WTC11 (cell line): ENCODE measurements around the gene NFIA. TPM values are rescaled to one million over a fixed set of nuclear protein-coding genes. Genes with fewer than 3 reads are reported as not detected.

Source experiments
- ATAC-seq: fragments of 200-7000 bp; cut with Tn5 transposase; 2 replicates; pipeline ENCODE4 v1.10.0; 2021; ENCODE audit warnings: mild to moderate bottlenecking, moderate library complexity
- CTCF ChIA-PET: fragments of 300-600 bp; sonication (Branson Sonifier 250); formaldehyde crosslinking; loops from one replicate; lab custom pipeline; 2021; ENCODE audit warnings: antibody characterized with exemption; lab: Charles Lee
- POLR2A ChIA-PET: fragments of 350-600 bp; sonication (Branson Sonifier 250); formaldehyde crosslinking; loops from one replicate; lab custom pipeline; 2021; ENCODE audit warnings: antibody characterized with exemption; lab: Charles Lee
- DNase-seq: peaks from one replicate; pipeline ENCODE4 v3.0.0; 2021; ENCODE audit warnings: low spot score
- H3K27ac Mint-ChIP-seq: 2 replicates; pipeline ENCODE4 v1.8.0; 2021; ENCODE audit warnings: mixed read lengths
- H3K27me3 Mint-ChIP-seq: 2 replicates; pipeline ENCODE4 v1.8.0; 2021; ENCODE audit warnings: low read depth, mild to moderate bottlenecking, moderate library complexity, mixed read lengths
- H3K36me3 Mint-ChIP-seq: 2 replicates; pipeline ENCODE4 v1.8.0; 2021; ENCODE audit warnings: mixed read lengths
- H3K4me1 Mint-ChIP-seq: 2 replicates; pipeline ENCODE4 v1.8.0; 2022; ENCODE audit warnings: mixed read lengths
- H3K4me3 Mint-ChIP-seq: 2 replicates; pipeline ENCODE4 v1.8.0; 2021; ENCODE audit warnings: mild to moderate bottlenecking, moderate library complexity, mixed read lengths
- H3K9me3 Mint-ChIP-seq: 2 replicates; pipeline ENCODE4 v1.8.0; 2021; ENCODE audit warnings: mixed read lengths
- AR ChIP-seq: fragments of 250-450 bp; sonication (Bioruptor Pico); IDR thresholded peaks from 2 replicates; pipeline ENCODE4 v1.9.0; 2021; ENCODE audit warnings: mild to moderate bottlenecking
- CREM ChIP-seq: sonication (generic); formaldehyde crosslinking; IDR thresholded peaks from 2 replicates; pipeline ENCODE4 v1.8.1; 2022; ENCODE audit warnings: mild to moderate bottlenecking, missing genetic modification reagents, moderate library complexity
- ESRRA ChIP-seq: sonication (generic); formaldehyde crosslinking; IDR thresholded peaks from 2 replicates; pipeline ENCODE4 v1.8.1; 2022; ENCODE audit warnings: mild to moderate bottlenecking, missing genetic modification reagents, borderline replicate concordance
- GTF2I ChIP-seq: fragments of 250-450 bp; sonication (Bioruptor Pico); conservative IDR thresholded peaks from 2 replicates; pipeline ENCODE4 v1.4.0; 2021; ENCODE audit warnings: mild to moderate bottlenecking
- OVOL2 ChIP-seq: fragments of 250-450 bp; sonication (Bioruptor Pico); IDR thresholded peaks from 2 replicates; pipeline ENCODE4 v1.9.0; 2021; ENCODE audit warnings: mild to moderate bottlenecking, borderline replicate concordance
- PRDM15 ChIP-seq: sonication (generic); formaldehyde crosslinking; IDR thresholded peaks from 2 replicates; pipeline ENCODE4 v1.8.0; 2022; ENCODE audit warnings: missing genetic modification reagents
- PRRX2 ChIP-seq: fragments of 250-450 bp; sonication (Bioruptor Pico); IDR thresholded peaks from 2 replicates; pipeline ENCODE4 v1.8.0; 2021; ENCODE audit warnings: mild to moderate bottlenecking
- RELA ChIP-seq: sonication (generic); formaldehyde crosslinking; IDR thresholded peaks from 2 replicates; pipeline ENCODE4 v1.8.1; 2022; ENCODE audit warnings: missing genetic modification reagents, mild to moderate bottlenecking, borderline replicate concordance
- SMAD3 ChIP-seq: sonication (generic); formaldehyde crosslinking; IDR thresholded peaks from 2 replicates; pipeline ENCODE4 v1.8.0; 2022; ENCODE audit warnings: missing genetic modification reagents, mild to moderate bottlenecking, borderline replicate concordance
- SMAD4 ChIP-seq: sonication (generic); formaldehyde crosslinking; IDR thresholded peaks from 2 replicates; pipeline ENCODE4 v1.8.0; 2022; ENCODE audit warnings: mild to moderate bottlenecking, missing genetic modification reagents
- USF2 ChIP-seq: sonication (generic); formaldehyde crosslinking; IDR thresholded peaks from 2 replicates; pipeline ENCODE4 v1.8.1; 2023; ENCODE audit warnings: mild to moderate bottlenecking, missing genetic modification reagents, moderate library complexity
- ZNF416 ChIP-seq: fragments of 250-450 bp; sonication (Bioruptor Pico); IDR thresholded peaks from 2 replicates; pipeline ENCODE4 v1.9.0; 2021; ENCODE audit warnings: mild to moderate bottlenecking, inconsistent platforms
- ZNF423 ChIP-seq: fragments of 250-450 bp; sonication (Bioruptor Pico); IDR thresholded peaks from 2 replicates; pipeline ENCODE4 v2.1.2; 2022; ENCODE audit warnings: mild to moderate bottlenecking, moderate library complexity
- ZNF425 ChIP-seq: fragments of 250-450 bp; sonication (Bioruptor Pico); conservative IDR thresholded peaks from 2 replicates; pipeline ENCODE4 v1.9.0; 2021; ENCODE audit warnings: mild to moderate bottlenecking
- ZSCAN18 ChIP-seq: fragments of 250-450 bp; sonication (Bioruptor Pico); IDR thresholded peaks from 2 replicates; pipeline ENCODE4 v2.1.2; 2022; ENCODE audit warnings: mild to moderate bottlenecking, moderate library complexity
- total RNA-seq: library from RNA; stranded (reverse); gene quantifications from 3 replicates; pipeline ENCODE4 v1.2.3, GENCODE V29; 2021
- TF ChIP-seq, protein P1 (sequence below): sonication (generic); formaldehyde crosslinking; IDR thresholded peaks from 2 replicates; pipeline ENCODE4 v1.8.1; 2023; ENCODE audit warnings: mild to moderate bottlenecking, missing genetic modification reagents
- TF ChIP-seq, protein P2 (sequence below): fragments of 250-450 bp; sonication (Bioruptor Pico); IDR thresholded peaks from 2 replicates; pipeline ENCODE4 v1.9.0; 2021; ENCODE audit warnings: mild to moderate bottlenecking, borderline replicate concordance

Gene NFIA
- total RNA-seq, 1 experiment from 2014 or later: 16.7 TPM

GRCh38 chr1:61389194-61389925, 307.0 kb downstream of the NFIA start:
- Mint-ChIP-seq H3K27ac (no peak overlapping the region), H3K9me3 (peaks cover 20% of the 10 kb centered on the region), H3K4me3 (no peak overlapping the region), H3K36me3 (peaks cover 35% of the 10 kb centered on the region), H3K27me3 (peaks cover 28% of the 10 kb centered on the region), H3K4me1 (0 out of 2 replicates have a peak, but pooled peaks cover 3% of the 10 kb centered on the region)
- no peak for TF ChIP-seq GTF2I (CRISPR knock-in tag)
- no peak for TF ChIP-seq OVOL2 (CRISPR knock-in tag)
- TF ChIP-seq ZSCAN18 (CRISPR knock-in tag): no peak
- TF ChIP-seq CREM: no peak
- TF ChIP-seq, protein P1, sequence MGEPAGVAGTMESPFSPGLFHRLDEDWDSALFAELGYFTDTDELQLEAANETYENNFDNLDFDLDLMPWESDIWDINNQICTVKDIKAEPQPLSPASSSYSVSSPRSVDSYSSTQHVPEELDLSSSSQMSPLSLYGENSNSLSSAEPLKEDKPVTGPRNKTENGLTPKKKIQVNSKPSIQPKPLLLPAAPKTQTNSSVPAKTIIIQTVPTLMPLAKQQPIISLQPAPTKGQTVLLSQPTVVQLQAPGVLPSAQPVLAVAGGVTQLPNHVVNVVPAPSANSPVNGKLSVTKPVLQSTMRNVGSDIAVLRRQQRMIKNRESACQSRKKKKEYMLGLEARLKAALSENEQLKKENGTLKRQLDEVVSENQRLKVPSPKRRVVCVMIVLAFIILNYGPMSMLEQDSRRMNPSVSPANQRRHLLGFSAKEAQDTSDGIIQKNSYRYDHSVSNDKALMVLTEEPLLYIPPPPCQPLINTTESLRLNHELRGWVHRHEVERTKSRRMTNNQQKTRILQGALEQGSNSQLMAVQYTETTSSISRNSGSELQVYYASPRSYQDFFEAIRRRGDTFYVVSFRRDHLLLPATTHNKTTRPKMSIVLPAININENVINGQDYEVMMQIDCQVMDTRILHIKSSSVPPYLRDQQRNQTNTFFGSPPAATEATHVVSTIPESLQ: no peak
- TF ChIP-seq ESRRA (CRISPR knock-in tag): no peak
- no peak for TF ChIP-seq ZNF416 (CRISPR knock-in tag)
- TF ChIP-seq AR: no peak
- no peak for TF ChIP-seq USF2 (CRISPR knock-in tag)
- TF ChIP-seq ZNF425 (CRISPR knock-in tag): no peak
- no peak for TF ChIP-seq SMAD3 (CRISPR knock-in tag)
- TF ChIP-seq, protein P2, sequence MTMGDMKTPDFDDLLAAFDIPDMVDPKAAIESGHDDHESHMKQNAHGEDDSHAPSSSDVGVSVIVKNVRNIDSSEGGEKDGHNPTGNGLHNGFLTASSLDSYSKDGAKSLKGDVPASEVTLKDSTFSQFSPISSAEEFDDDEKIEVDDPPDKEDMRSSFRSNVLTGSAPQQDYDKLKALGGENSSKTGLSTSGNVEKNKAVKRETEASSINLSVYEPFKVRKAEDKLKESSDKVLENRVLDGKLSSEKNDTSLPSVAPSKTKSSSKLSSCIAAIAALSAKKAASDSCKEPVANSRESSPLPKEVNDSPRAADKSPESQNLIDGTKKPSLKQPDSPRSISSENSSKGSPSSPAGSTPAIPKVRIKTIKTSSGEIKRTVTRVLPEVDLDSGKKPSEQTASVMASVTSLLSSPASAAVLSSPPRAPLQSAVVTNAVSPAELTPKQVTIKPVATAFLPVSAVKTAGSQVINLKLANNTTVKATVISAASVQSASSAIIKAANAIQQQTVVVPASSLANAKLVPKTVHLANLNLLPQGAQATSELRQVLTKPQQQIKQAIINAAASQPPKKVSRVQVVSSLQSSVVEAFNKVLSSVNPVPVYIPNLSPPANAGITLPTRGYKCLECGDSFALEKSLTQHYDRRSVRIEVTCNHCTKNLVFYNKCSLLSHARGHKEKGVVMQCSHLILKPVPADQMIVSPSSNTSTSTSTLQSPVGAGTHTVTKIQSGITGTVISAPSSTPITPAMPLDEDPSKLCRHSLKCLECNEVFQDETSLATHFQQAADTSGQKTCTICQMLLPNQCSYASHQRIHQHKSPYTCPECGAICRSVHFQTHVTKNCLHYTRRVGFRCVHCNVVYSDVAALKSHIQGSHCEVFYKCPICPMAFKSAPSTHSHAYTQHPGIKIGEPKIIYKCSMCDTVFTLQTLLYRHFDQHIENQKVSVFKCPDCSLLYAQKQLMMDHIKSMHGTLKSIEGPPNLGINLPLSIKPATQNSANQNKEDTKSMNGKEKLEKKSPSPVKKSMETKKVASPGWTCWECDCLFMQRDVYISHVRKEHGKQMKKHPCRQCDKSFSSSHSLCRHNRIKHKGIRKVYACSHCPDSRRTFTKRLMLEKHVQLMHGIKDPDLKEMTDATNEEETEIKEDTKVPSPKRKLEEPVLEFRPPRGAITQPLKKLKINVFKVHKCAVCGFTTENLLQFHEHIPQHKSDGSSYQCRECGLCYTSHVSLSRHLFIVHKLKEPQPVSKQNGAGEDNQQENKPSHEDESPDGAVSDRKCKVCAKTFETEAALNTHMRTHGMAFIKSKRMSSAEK (CRISPR knock-in tag): no peak
- TF ChIP-seq PRDM15: no peak
- no peak for TF ChIP-seq RELA (CRISPR knock-in tag)
- no peak for TF ChIP-seq PRRX2 (CRISPR knock-in tag)
- no peak for TF ChIP-seq SMAD4 (CRISPR knock-in tag)
- no peak for TF ChIP-seq ZNF423 (CRISPR knock-in tag)
- DNase-seq: no peak
- no peak for ATAC-seq
- CTCF ChIA-PET: no interaction called here
- POLR2A ChIA-PET: no interaction called here
